Osteoblast (primary cell): Measurements from ENCODE around the gene TMEM35A. TPM values are rescaled to one million over a fixed set of nuclear protein-coding genes. Genes with fewer than 3 reads are reported as not detected.

Experiments
- DNase-seq: peaks from one replicate; pipeline ENCODE4 v3.0.0; 2011; ENCODE audit warnings: low spot score, mixed read lengths; ENCODE audit not compliant: insufficient read length; ENCODE audit errors: missing footprints
- H2AFZ ChIP-seq: 2 replicates; pipeline ENCODE4 v1.6.0; 2011; ENCODE audit warnings: mild to moderate bottlenecking, low read length
- H3K27ac ChIP-seq: 2 replicates; pipeline ENCODE4 v1.5.1; 2011; ENCODE audit warnings: mild to moderate bottlenecking, low read depth, low read length, moderate library complexity
- H3K27me3 ChIP-seq: 2 replicates; pipeline ENCODE4 v1.6.0; 2012; ENCODE audit warnings: mild to moderate bottlenecking, control low read depth, inconsistent platforms, low read length, moderate library complexity; ENCODE audit not compliant: insufficient read depth
- H3K36me3 ChIP-seq: 2 replicates; pipeline ENCODE4 v1.5.1; 2011; ENCODE audit warnings: mild to moderate bottlenecking, low read length, control low read depth, moderate library complexity; ENCODE audit not compliant: insufficient read depth
- H3K4me1 ChIP-seq: 2 replicates; pipeline ENCODE4 v1.5.1; 2011; ENCODE audit warnings: mild to moderate bottlenecking, low read length, control low read depth, moderate library complexity; ENCODE audit not compliant: insufficient read depth
- H3K4me2 ChIP-seq: 2 replicates; pipeline ENCODE4 v1.6.0; 2011; ENCODE audit warnings: mild to moderate bottlenecking, low read length; ENCODE audit not compliant: insufficient read depth
- H3K4me3 ChIP-seq: fragments of 200-600 bp; sonication (generic); 3 replicates; pipeline ENCODE4 v1.5.1; 2012; ENCODE audit warnings: mild to moderate bottlenecking, low read length, inconsistent platforms; ENCODE audit not compliant: insufficient read depth
- H3K79me2 ChIP-seq: 2 replicates; pipeline ENCODE4 v1.6.0; 2012; ENCODE audit warnings: mild to moderate bottlenecking, low read length, control low read depth, inconsistent platforms; ENCODE audit not compliant: insufficient read depth
- H3K9me3 ChIP-seq: 2 replicates; pipeline ENCODE4 v1.5.1; 2011; ENCODE audit warnings: low read depth, low read length, control low read depth
- H4K20me1 ChIP-seq: 2 replicates; pipeline ENCODE4 v1.6.0; 2012; ENCODE audit warnings: mild to moderate bottlenecking, low read length, control low read depth; ENCODE audit not compliant: insufficient read depth
- CTCF ChIP-seq: IDR thresholded peaks from 2 replicates; pipeline ENCODE4 v1.5.1; 2011; ENCODE audit warnings: mild to moderate bottlenecking, low read depth, low read length, moderate library complexity; ENCODE audit errors: extremely low read depth
- total RNA-seq: library from RNA; depleted of rRNA; stranded (reverse); fragments of >200 nt; gene quantifications from 2 replicates; pipeline ENCODE4 v1.2.3, GENCODE V29; 2012

Gene TMEM35A
- total RNA-seq, 1 donor, result 1.1 TPM

GRCh38 chrX:101080326-101081124 is 1.8 kb downstream of the TMEM35A start:
- Histone ChIP-seq H3K27ac (no peak overlapping the region), H3K9me3 (no peaks in the 10 kb centered on the region), H4K20me1 (no peaks in the 10 kb centered on the region), H3K4me3 (no peak overlapping the region), H3K79me2 (no peaks in the 10 kb centered on the region), H3K4me2 (no peak overlapping the region), H3K4me1 (peaks cover 3% of the 10 kb centered on the region), H2AFZ (no peak overlapping the region), H3K36me3 (no peaks in the 10 kb centered on the region), H3K27me3 (no peaks in the 10 kb centered on the region)
- DNase-seq, result no peak
- no peak for TF ChIP-seq CTCF

GRCh38 chrX:101081231-101081630 is 2.6 kb downstream of the TMEM35A start:
- no peaks in the 10 kb centered on the region for H4K20me1 ChIP-seq
- no peaks in the 10 kb centered on the region for H3K27me3 ChIP-seq
- no peak overlapping the region for H3K4me2 ChIP-seq
- H3K4me3 ChIP-seq, result no peak overlapping the region
- no peaks in the 10 kb centered on the region for H3K79me2 ChIP-seq
- no peak overlapping the region for H2AFZ ChIP-seq
- no peaks in the 10 kb centered on the region for H3K9me3 ChIP-seq
- no peak for DNase-seq
- TF ChIP-seq CTCF, result no peak
- no peak overlapping the region for H3K27ac ChIP-seq
- no peaks in the 10 kb centered on the region for H3K36me3 ChIP-seq
- peaks cover 3% of the 10 kb centered on the region for H3K4me1 ChIP-seq

- no peaks in the 10 kb centered on the region for H3K4me1 ChIP-seq
- H3K4me3 ChIP-seq, result no peak overlapping the region
- H3K79me2 ChIP-seq, result no peaks in the 10 kb centered on the region
- no peaks in the 10 kb centered on the region for H3K27me3 ChIP-seq
- no peak overlapping the region for H3K4me2 ChIP-seq
- H3K9me3 ChIP-seq, result no peaks in the 10 kb centered on the region
- no peak for DNase-seq
- H3K27ac ChIP-seq, result no peak overlapping the region
- H2AFZ ChIP-seq, result no peak overlapping the region
- no peak for TF ChIP-seq CTCF
- H3K36me3 ChIP-seq, result no peaks in the 10 kb centered on the region
- no peaks in the 10 kb centered on the region for H4K20me1 ChIP-seq
These were observed 13.1 kb downstream of the TMEM35A start for GRCh38 chrX:101091817-101092216.

GRCh38 chrX:101097546-101098453 is 19.1 kb downstream of the TMEM35A start, which contains the start of gene CENPI:
Gene CENPI (plus strand): TSS chrX:101098204. CDS start chrX:101101071, 2,867 bp downstream.
- H3K36me3 ChIP-seq, result no peaks in the 10 kb centered on the region
- peak within 1 kb of the TSS; percentile 80 for H3K4me2 ChIP-seq
- no peaks in the 10 kb centered on the region for H3K4me1 ChIP-seq
- H3K9me3 ChIP-seq, result no peaks in the 10 kb centered on the region
- H3K79me2 ChIP-seq, result peaks cover 19% of the 10 kb centered on the region
- H4K20me1 ChIP-seq, result no peaks in the 10 kb centered on the region
- peak within 1 kb of the TSS; percentile 77 for H3K4me3 ChIP-seq
- peak; percentile 95 for DNase-seq
- no peaks in the 10 kb centered on the region for H3K27me3 ChIP-seq
- no peak for TF ChIP-seq CTCF
- peak within 1 kb of the TSS; percentile 86 for H2AFZ ChIP-seq
- H3K27ac ChIP-seq, result peak within 1 kb of the TSS; percentile 91
